Hepatic stellate cell (primary cell): ENCODE measurements around the gene UNKL.

ENCODE experiments used
- DNase-seq: peaks from one replicate; pipeline ENCODE4 v3.0.0; 2011; ENCODE audit warnings: low spot score

UNKL gene, protein sequence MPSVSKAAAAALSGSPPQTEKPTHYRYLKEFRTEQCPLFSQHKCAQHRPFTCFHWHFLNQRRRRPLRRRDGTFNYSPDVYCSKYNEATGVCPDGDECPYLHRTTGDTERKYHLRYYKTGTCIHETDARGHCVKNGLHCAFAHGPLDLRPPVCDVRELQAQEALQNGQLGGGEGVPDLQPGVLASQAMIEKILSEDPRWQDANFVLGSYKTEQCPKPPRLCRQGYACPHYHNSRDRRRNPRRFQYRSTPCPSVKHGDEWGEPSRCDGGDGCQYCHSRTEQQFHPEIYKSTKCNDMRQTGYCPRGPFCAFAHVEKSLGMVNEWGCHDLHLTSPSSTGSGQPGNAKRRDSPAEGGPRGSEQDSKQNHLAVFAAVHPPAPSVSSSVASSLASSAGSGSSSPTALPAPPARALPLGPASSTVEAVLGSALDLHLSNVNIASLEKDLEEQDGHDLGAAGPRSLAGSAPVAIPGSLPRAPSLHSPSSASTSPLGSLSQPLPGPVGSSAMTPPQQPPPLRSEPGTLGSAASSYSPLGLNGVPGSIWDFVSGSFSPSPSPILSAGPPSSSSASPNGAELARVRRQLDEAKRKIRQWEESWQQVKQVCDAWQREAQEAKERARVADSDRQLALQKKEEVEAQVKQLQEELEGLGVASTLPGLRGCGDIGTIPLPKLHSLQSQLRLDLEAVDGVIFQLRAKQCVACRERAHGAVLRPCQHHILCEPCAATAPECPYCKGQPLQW

DNA sequence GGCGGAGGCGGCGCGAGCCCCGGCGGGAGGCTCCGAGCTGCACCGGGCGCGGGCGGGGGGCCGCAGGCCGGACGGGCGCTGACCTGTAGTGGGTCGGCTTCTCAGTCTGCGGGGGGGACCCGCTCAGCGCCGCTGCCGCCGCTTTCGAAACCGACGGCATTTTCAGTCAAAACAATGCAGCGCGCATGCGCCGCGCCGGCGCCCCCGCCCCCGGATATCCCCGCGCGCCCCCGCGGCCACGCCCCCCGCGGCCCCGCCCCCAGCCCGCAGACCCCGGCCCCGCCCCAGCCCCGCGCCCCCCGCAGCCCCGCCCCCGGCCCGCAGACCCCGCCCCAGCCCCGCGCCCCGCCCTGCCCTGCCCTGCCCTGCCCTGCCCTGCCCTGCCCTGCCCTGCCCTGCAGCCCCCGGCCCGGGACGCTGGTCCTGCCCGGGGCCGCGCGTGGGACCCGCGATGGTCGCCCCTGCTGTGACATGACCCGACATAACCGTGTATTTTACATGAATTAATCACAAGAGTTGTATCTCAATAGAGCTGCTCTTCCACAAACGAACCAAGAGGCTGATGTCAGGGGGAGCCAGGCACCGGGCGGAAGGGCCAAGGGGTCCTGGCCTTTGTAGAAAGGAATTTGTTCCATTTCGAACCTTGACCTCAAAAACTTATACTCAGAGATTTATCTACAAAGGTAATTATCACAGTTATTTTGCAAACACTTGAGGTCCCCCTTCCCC lies at the start of gene UNKL:
TSS of gene UNKL (minus strand) at position 173 of the 729 bp plus-strand sequence. CDS start at position 160, 13 bp downstream.
- peak; percentile 87 for DNase-seq

DNA sequence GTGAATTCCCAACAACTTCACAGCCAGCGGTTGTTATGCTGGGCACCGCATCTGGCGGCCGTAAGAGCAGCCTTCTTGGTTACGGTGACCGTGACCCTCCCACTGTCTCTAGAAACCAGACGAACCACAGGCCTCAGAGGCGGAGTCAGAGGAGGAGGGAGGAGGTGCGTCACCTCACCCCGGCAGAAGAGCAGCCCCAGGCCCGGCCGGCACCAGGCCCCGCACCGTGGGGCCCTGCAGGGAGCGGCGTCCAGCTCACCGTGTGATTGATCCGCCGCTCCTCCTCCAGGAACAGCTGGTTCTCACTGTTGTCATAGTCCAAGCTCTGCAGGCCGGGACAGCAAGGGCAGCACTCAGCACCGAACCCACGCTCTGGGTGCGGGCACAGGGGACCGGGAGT lies 46.6 kb upstream of the UNKL start:
- DNase-seq = no peak

DNA sequence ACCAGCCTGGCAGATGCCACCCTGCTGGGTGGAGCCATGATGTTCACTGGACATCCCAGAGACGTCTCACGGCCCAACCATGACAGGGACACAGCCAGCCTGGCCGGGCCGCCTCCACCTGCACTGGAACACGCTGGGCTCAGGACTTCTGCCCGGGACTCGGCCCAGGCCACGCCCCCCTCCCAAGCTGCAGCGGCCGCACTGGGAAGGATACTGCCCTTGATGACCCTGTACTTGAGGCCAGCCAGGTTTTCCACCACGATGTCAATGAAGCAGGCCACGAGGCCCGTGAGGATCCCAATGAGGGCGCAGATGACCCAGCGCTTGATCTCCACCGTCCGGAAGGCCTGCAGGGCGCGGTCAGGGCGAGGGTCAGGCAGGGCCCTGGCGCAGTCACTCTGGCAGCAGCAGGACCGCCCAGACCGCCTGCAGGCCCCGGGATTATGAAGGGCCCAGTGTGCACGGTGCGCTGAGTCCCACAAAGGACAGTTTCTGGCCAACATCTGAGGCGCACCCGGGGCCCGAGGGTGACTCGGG lies 46.2 kb upstream of the UNKL start:
- no peak for DNase-seq

DNA sequence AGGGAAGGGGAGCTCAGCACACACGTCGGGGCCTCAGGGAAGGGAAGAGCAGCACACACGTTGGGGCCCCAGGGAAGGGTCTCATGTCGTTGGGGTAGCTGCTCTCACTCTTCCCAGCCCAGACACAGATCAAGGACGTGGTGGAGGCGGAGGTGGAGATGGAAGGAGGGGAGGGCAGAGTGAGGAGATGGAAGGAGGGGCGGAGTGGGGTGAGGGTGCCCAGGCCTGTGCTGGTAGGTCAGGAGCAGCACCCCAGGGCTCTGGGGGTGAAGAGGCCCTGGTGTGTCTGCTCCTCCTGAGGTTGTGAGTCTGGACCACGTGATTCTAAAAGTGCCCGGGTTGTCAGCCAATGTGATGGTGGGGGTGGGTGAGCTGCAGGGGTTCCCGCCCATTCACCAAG lies 45.5 kb upstream of the UNKL start:
- DNase-seq = no peak

DNA sequence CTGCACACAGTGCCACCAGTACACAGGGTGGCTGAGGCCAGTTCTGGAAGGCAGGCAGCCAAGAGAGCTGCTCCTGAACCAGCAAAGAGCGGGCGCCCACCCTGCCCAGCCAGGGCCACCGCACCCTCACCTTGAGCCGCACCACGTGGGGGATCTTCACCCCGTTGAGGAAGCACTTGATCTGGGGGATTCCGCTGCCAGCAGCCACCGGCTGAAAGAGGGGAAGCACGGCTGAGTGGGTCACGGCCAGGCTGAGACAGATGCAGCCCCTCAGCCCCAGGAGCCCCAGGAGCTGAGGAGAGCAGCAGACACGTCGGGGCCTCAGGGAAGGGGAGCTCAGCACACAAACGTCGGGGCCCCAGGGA lies 44.5 kb upstream of the UNKL start:
- DNase-seq = no peak

DNA sequence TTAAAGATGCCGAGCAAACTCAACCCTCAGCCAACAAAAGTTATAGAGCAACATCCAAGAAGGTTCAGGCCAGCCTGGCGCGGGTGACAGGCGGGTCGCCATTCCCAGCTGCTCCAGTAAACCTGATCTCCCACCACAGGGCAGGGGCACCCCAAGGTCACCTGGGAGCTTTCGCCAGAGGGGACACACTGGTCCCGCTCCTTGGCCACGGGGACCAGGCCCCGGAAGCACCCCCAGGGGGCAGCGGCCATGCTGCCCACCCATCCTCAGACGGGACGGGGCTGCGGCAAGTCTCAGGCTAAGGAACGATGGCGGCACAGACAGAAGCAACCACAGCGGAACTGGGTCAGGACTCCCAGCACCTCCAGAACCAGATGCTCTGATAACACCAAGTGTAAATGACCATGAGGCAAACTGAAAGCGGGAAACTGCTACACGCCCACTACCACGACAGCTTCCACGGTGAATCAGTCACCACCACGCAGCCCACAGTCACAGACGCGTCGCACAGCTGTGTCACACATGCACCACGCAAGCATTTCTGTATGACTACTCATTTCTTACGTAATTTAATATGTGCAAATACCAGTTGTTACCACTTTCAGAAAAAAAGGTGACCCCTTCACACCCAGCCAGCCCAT lies 44.0 kb upstream of the UNKL start:
- no peak for DNase-seq

DNA sequence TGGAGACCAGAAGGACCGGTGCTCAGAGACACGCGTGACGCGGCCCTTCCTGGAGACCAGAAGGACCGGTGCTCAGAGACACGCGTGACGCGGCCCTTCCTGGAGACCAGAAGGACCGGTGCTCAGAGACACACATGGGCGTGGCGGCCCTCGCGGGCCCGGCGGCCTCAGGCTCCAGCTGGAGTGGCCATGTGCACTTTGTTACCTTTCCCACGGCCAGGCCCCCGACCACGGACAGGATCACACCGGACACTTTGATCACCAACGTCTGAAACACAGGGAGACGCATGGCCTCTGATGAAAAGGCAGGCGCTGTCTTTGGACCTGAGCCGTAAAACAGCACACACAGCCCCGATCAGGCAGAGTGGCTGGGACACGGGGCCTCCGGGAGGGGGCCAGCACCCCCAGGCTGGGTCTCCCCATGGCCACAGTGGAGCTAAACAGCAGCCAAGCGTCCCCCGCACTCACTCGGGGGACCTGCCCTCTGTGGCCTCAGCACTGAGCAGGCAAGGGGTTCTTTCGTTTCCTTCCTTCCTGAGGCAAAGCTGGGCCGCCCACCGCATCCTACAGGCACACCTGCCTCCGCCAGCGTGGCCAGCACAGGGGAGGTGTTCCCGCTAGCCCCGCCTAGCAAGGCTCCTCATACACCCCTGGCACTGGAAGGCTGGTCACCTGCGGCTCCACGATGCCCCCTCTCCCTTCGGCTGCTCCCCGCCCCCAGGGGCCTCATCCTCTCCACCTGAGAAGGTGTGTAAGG lies 43.2 kb upstream of the UNKL start:
- DNase-seq = no peak

DNA sequence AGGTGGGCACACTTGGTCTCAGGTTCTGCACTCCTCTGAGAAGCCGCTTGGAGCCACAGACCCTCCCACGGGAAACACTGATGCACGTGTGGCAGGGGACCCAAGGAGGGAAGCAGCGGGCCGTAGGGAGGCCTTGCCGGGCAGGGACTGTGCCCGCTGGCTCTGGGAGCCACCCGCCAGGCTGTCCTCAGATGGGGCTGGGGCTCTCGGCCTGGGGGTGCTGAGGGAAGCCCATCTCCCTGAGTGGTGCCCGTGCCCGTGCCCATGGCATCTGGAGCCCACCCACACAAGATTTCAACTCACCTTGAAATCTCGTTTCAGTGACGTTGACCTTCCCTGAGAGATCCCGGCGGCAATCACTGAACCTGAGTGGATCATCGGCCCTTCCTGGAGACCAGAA lies 42.4 kb upstream of the UNKL start:
- DNase-seq = no peak

DNA sequence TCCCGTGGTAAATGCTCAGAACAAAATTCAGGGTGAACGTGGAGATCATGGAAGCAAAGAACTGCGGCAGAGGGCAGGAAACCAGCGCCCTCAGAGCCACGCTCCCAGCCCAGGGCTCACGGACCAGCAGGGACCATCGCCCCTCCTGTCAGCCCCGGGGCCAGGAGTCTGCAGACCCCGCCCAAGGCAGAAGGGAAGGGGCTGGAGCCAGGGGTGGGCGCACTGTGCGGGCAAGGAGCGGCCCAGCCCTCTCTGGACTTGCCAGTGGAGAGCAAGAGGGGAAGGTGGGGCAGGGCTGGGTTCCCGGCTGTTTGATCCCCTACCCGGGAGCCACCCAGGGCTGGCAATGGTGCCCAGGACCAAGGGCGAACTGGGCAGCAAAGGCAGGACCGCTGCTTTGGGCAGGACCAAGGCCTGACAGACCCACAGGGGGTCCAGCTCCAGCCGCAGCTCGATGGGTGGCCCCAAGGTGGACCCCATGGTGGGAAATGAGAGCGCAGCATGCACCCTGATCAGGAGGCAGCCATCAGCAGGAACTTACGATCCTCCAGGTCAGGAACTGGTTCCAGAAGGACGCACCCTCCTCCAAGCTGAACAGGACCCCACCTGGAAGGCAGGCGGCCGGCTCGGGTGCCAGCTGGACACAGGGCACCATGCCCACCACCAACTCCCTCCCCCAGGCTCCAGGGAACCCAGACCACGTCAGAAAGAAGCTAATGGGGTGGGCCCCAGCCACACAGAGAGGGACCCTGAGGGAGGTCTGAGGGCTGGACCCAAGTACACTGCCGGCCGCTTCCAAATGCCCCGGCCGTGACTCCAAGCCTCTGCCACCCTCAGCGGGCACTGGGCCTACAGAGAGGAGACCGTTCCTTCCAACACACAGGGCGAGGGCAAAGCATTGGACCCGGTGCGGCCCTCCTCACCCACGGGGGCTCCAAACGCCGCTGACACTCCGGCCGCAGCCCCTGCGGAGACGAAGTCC lies 41.0 kb upstream of the UNKL start:
- no peak for DNase-seq

DNA sequence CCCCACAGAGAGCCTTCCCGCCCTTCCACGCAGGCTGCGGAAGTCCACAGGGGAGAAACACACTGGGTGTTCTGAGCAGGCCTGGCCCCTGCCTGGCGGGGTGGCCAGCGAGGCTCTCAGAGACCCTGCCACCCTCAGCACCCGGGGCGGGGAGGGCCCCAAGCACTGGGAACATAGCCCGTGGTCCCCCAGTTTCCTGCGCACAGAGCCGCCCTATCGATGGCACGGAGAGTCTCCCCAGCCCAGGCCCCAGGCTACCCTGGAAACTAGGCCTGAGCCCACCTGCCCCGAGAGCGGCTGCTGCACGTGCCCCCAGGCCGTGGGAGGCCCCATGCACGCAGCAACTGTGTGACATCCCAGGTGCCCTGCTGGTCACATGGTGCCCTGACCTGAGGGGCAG lies 40.1 kb upstream of the UNKL start:
- no peak for DNase-seq

DNA sequence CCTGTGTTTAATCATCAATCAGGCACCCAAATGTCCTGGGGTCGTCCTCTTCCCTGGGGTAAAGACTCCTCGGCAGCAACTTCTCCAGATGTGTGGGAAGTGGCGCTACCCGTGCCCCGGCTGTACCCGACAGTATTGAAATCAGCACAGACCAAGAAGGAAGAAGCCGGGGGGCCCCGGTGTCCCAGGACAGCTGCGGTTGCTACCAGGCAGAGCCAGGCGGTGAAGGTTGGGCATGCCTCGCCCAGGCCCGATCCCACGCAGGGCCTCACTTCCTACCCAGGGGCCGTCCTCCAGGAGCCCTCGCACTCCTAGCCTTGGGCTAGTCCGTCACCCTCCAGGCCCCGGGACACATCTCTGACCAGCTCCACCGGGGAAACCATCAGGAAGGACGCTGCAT lies 38.8 kb upstream of the UNKL start:
- DNase-seq = no peak

DNA sequence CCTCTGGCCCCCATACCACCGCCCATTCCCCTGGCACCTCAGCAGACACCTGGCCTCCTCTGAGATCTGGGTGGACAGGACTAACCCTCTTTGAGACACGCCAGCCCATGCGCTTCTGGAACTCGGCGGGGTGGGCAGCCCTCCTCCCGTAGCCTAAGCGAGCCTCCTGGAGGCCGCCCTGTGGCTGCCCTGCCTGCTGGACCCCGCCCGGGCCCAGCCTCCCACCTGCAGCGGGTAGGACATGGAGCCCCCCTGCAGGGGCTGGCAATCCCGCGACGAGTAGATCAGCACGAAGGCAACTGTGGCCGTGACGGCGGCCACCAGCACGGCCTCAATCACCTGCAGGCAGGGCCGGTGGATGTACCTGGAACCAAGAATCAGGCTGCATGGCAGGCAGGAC lies 38.0 kb upstream of the UNKL start:
- no peak for DNase-seq

DNA sequence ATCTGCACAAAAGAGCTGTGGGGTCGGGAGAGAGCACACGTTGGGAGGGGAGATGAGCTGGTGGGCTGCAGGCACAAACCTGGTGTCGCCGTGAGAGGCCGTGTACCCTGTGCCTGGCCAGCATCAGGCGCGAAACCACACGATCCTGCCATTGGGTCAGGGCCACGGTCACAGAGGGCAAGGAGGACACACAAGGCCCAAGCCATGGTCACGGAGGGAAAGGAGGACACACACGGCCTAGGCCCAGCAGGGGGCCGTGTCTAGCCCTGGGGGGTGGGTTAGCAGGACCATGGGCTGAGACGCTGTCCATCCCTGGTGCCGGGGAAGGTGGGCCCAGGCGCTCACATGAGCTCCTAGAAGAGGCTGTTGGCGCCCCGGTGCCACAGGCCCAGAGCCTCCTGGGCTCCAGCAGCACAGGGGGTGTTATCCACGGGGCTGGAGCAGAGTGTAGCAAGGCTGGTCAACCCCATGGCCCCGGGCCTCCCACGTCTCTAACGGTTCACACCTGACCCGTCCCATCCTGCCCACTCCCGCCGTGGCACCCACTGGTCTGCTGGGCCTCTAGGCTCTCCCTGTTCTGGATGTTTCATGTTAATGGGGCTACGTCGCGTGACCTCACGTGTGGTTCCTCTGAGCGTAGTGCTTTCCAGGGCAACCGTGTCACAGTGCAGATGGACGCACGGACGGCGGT lies 37.3 kb upstream of the UNKL start:
- DNase-seq = no peak

DNA sequence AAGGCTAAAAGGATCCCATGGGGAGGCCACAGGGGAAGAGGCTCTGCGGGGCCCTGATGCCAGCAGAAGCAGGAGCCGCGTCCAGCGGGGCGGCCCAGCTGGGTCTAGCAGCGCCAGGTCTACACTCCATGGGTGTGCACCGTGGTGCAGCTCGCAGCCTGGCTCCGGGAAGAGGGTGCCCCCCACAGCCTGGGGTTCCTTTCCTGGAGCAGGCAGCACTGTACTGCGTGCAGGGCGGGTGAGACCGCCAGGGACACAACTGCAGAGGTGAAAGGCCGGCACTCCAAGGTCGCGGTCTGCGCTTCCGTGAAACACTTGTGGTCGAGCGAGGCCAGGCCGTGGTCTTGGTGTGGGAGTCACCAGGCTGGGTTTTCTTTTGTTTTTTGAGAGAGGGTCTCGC lies 36.3 kb upstream of the UNKL start:
- DNase-seq = no peak

DNA sequence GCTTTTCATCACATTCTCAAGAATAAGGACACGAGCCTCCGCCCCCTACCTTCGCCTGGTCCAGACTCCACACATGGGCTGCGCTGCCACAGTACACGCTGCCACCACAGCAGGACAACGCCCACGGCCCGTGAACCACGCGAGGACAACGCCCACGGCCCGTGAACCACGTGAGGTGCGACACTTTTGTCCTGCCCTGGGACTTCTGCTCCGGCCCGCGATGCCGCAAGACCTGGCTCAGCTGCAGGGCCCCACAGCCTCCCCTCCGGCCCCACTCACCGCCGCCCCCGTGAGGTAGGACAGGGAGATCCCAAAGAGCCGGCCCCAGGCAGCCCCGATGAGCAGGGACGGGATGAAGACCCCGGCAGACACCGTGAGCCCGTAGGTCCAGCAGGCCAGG lies 35.7 kb upstream of the UNKL start:
- DNase-seq = no peak

DNA sequence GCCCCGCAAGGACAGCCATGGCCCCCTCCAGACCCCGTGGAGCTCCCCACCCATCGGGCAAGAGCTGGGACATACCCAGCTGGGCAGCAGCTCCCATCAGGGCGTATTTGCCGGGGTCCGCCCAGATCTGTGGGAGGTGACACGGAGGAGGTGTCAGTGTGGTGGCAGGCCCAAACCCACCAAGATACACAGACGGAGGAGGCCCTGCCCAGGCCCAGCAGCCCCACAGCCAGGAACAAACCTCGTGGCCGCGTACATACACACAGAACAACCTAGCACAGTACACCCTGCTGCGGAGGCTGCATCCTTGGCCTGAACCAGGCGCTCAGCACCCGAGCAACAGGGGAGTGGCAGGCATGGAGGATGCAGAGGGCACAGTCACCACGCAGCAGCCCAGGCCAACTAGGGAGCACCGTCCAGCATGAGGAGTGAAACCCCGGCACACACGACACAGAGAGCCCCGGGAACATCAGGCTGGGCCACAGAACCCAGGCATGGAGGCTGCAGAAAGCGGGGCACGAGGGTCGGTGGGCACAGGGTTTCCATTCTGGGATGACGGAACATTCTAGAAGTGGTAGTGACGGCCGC lies 34.8 kb upstream of the UNKL start:
- no peak for DNase-seq

DNA sequence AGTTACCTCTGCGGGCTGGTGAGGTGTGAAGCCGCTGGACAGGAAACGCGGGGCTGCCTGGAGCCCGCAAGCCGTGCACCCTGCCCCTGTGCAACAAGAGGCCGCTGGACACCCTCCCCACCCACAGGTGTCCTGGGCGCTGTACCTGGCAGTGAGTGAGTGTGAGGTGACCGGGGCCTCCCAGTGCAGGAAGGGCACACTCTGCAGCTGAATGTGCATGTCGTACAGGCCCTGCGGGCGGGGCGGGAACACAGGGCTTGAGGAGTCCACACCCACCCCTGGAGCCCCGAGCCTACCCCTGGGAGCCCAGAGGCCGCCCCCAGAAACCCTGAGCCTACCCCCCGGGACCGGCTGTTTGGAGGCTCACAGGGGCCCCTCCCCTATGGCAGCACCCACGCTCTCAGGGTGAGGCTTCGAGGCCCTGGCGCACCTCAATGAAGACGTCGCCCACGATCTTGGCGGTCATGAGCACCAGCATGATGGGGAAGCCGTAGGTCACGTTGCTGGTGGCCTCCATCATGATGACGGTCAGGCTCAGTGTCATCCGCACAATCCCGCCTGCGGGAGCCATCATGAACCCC lies 34.1 kb upstream of the UNKL start:
- no peak for DNase-seq

DNA sequence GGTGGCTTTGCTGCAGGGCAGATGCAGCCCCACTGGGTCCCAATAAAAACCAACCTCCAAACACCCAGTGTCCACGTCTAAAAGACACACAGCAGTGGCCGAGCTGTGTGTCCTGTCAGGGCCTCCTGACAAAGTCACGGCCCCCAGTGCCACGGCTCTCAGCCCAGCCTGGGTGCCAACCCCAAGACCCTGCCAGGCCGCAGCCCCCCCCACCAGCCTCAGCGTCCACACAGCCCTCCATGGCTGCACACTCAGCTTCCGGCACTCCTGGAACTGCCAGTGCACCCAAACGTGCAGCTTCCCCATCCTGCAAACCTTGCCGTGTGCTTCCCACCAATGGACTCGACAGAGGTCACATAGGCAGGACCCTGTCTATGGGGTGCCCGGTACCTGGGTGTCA lies 33.5 kb upstream of the UNKL start:
- DNase-seq = no peak
